ENCODE measurements around the gene C11orf21.
"Not testable (repeated sequence)": the region's sequence is repeated elsewhere in the genome, so short reads cannot be mapped to it uniquely, and the experiment has no call there.

Gene C11orf21

DNA sequence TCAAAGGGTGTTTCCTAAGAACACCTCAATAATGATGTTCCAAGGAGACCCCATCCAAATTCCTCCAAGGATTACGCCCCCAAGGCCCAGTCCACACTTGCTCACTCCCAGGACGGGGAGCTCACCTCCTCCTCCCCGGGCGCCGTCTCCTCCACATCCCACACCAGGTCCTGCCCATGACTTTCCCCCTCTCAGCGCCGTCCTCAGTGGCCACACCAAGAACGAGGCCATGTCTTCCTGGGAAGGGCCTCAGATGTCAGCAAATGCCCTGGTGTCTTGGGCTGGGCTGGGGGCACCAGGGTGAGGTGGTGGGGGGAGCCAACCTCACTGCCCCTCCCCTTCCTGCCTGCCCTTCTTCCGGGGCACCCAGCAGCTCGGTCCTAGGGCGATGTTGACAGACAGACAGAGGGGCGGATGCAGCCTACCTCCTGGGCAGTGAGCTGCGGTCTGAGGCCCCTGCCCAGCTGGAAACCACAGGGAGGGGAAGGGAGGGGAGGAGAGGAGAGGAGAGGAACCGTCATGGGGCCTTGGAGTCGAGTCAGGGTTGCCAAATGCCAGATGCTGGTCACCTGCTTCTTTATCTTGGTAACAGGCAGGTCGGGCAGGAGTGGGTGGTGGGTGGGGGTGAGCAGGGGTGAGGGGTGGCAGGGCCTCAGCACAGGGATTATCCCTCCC is at the start of gene C11orf21, which contains the start of gene TSPAN32:
TSS of gene C11orf21 (minus strand) at position 288 of the 675 bp plus-strand sequence. CDS start at position 178, 110 bp downstream.
TSS of gene TSPAN32 (plus strand) at position 383 of the 675 bp plus-strand sequence. CDS start at position 520, 137 bp downstream.
- no peak for DNase-seq

DNA sequence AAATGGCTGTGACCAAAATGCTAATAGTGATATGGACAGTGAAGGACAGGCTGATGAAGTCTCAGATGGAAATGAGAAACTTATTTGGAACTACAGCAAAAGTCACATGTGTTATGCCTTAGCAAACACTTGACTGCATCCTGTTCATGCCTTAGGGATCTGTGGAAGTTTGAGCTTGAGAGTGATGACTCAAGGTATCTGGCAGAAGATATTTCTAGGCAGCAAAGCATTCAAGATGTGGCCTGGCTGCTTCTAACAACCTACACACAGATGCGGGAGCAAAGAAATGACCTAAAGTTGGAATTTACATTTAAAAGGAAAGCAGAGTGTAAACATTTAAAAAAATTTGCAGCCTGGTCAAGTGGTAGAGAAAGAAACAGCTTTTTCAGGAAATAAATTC is 47.3 kb upstream of the C11orf21 start:
- no peak for DNase-seq

DNA sequence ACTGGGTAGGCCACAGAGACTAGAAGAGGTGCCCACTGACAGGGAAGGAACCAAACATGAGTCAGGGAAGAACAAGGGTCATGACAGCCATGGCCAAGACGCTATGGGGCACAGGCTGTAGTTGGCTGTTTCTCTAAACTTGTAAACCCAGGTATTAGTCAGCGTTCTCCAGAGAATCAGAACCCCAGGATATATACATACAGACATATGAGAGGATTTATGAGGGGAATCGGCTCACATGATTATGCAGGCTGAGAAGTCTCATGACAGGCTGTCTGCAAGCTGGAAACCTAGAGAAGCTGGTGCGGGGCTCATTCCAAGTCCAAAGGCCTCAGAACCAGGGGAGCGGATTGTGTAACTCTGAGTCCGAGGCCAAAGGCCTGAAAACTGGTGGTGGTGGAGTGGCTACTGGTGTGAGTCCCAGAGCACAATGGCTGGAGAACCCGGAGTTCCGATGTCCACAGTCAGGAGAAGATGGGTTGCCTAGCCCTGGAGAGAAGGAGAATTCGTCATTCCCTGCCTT is 45.7 kb upstream of the C11orf21 start:
- no peak for DNase-seq

DNA sequence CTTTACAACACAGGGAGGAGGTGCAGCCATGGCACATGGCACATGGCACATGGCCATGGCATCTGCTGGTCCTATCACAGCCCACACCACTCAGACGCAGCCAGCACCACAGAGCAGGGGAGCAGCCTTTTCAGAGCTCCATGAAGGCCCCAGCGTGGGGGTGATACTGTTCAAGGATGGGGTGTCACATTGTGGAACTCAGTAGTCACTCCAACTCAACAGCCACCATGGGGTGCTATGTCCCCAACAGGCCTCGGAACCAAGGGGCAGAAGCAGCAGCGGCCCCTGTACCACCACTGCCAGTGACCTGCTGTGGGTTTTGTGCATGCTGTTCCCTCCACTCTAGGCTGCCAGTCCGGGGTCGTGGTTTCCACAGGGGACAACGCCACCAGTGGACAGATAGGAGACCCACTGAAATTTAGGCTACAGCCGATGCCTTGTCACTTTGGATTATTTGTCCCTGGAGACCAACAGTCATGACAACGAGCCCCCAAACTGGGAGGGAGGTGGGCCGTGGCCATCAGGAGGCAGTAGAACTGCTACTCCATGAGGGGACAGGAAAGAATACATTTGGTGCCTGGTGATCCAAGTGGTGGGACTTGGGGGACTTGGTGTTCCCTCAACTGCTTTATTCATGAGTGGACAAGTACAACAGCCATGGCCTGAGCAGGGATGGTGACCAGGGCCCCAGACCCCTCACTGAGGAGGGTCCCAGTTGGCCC is 45.0 kb upstream of the C11orf21 start:
- no peak for DNase-seq

DNA sequence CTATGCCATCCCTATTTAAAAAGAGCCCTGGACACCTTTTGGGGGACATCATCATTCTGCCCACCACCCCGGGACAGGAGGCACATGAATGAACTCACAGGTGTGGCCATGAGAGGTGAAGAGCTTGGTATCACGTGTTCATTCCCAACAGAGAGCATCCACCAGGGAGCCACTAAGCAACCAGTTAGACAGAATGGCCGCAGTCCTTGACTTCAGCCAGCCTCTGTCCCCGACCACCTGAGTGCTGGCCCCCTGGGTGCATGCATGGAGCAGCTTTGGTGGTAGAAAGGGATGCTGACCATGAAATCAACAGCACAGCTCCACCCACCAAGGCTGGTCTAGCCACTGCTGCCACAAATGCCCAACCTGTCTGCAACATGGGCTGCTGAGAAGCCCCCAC is 44.3 kb upstream of the C11orf21 start:
- no peak for DNase-seq

DNA sequence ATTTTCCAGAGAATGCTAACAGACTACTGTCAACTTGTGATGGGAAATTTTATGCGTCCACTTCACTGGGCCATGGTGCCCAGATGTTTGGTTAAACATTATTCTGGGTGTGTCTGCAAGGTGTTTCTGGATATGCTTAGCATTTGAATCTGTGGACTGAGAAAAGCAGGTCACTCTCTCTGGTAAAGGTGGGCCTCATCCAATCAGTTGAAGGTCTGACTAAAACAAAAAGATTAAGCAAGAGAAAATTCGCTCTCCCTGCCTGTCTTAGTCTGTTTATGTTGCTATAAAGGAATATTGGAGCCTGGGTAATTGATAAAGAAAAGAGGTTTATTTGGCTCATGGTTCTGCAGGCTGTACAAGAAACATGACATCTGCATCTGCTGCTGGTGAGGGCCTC is 43.3 kb upstream of the C11orf21 start:
- DNase-seq: no peak

DNA sequence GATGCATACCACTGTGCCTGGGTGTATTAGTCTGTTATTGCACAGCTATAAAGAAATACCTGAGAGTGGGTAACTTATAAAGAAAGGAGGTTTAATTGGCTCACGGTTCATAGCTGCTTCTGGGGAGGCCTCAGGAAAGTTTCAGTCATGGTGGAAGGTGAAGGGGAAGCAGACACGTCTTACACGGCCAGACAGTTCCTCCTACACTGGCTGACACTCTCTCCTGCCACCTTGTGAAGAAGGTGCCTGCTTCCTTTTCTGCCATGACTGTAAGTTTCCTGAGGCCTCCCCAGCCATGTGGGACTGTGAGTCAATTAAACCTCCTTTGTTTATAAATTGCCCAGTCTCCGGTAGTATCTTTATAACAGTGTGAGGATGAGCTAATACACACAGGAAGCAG is 41.8 kb upstream of the C11orf21 start:
- DNase-seq: no peak

DNA sequence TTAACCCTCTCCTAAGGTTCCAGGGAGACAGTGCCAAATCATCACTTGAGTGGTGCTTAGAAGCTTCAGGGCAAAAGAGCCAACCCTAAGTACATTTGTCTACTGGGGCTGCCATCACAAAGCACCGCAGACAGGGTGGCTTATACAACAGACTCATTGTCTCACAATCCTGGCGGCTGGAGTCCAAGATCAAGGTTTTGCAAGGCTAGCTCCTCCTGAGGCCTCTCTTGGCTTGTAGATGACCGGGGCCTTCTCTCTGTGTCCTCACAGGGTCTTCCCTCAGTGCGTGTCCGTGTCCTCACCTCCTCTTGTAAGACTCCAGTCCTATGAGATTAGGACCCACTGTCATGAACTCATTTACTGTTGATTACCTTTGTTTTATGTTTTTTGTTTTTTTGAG is 41.3 kb upstream of the C11orf21 start:
- no peak for DNase-seq

DNA sequence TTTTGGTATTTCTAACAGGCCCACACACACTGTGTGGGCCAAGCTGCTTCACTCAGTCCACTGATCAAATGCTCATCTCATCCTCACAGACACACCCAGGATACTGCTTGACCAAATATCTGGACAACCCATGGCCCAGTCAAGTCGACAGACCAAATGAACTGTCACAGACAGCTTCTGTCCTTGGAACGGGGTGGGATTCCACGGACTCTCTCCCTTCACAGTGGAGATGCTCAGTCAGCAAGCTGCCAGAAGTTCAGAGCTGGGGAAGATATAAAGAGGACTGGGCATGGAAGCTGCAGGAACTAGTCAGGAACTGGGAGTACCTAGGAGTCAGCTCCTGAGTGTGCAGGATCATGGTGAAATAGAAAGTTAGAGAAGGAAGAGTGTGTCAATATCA is 40.8 kb upstream of the C11orf21 start:
- no peak for DNase-seq

DNA sequence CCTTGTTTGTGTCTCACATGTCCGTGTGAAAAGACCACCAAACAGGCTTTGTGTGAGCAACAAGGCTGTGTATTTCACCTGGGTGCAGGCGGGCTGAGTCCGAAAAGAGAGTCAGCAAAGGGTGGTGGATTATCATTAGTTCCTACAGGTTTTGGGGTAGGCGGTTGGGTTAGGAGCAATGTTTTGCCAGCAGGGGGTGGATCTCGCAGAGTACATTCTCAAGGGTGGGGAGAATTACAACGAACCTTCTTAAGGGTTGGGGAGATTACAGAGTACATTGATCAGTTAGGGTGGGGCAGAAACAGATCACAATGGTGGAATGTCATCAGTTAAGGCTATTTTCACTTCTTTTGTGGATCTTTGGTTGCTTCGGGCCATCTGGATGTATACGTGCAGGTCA is 37.0 kb upstream of the C11orf21 start:
- DNase-seq: not testable (repeated sequence)

DNA sequence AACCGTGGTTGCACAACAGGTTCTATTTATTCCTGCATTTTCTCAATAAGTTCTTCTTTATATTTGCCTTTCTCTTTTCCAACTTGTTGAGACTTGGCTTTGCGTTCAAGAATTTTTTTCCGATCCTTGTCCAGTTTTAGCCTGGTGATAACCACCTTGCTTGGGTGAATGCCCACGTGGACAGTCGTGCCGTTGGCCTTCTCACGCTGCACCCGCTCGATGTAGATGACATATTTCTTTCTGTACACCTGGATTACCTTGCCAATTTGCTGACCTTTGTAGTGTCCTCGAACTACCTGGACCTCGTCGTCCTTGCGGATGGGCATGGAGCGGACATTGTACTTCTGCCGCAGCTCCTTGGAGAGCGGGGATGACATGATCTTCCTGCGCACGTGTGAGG is 33.6 kb upstream of the C11orf21 start:
- not testable (repeated sequence) for DNase-seq

DNA sequence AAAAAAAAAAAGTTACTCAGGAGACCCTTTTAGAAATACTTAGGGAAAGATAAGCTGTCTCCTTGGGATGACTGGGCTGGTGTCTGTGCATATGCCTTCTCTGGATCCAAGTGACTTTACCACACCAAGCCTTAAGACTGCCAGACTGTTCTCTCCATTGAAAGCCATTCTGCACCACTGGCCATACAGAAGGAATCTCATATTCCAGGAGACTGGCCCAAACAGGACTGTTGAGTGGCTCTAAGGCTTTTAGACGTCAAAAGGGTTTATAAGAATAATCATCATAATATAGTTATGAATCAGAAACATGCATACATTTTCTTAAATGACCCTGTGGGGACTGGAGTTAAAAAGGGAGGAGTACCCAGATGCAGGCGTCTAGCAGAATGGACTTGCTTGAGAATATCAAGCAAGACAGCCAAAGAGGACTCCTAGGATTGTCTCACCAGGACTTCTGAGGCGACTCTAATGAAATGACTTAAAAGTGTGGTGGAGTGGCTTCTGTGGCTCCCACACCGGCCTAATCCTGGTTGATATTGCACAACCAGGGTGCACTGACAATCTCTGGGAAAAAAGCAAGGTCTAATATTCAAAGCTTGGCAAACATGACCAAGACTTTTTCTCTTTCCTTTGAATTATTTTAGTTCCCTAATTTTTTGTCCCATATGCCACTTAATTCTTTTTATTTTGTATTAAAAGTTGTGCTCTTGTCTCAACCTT is 31.9 kb upstream of the C11orf21 start:
- not testable (repeated sequence) for DNase-seq

DNA sequence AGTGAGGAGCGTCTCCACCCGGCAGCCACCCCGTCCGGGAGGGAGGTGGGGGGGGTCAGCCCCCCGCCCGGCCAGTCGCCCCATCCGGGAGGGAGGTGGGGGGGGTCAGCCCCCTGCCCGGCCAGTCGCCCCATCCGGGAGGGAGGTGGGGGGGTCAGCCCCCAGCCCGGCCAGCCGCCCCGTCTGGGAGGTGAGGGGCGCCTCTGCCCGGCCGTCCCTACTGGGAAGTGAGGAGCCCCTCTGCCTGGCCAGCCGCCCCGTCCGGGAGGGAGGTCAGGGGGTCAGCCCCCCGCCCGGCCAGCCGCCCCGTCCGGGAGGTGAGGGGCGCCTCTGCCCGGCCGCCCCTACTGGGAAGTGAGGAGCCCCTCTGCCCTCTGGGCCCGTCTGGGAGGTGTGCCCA is 30.9 kb upstream of the C11orf21 start:
- DNase-seq: not testable (repeated sequence)

DNA sequence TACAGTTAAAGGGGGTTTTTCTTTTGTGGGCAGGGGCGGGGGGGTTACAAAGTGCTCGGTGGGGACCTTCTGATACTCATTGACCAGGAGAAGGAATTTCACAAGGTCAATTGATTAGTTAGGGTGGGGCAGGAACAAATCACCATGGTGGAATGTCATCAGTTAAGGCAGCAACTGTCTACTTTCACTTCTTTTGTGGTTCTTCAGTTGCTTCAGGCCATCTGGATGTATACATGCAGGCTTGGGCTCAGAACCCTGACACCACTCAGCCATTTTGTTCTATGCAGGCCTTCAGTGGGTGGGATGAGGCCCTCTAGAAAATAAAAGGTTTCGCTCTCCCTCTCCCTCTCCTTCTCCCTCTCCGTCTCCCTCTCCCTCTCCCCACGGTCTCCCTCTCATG is 29.7 kb upstream of the C11orf21 start:
- DNase-seq: no peak

DNA sequence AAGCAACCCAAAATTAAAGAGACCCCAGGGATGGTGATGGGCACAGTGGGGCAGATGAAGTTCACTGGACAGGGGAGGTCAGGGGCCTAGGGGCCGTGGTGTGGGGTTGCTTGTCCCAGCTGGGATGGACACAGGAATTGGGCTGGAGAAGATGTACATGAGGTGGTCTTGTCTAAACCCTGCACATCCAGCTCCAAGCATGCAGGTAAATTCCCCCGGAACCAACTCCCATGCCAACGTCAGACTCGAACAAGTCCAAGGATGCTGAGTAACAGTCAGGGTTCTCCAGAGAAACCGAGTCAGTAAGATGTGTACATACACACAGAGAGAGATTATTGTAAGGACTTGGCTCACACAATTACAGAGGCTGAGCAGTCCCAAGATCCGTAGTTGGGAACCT is 29.0 kb upstream of the C11orf21 start:
- DNase-seq: no peak

DNA sequence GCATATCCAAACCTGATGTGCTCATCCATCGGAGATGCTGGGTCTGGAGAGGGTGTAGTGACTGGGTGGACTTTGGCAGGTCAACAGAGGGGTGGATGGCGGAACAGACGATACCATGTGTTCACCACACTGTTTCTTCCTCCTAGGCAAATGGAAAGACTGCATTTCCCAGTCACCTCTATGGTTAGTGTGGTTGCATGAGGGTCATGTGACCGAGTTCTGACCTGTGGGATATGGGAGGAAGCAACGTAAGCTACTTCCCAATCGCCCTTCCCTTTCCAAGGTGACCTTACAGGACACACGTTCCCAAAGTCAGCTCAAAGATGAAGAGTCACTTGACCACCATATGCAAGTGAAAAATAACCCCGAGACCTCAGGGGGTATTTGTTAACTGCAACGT is 27.8 kb upstream of the C11orf21 start:
- DNase-seq: no peak

DNA sequence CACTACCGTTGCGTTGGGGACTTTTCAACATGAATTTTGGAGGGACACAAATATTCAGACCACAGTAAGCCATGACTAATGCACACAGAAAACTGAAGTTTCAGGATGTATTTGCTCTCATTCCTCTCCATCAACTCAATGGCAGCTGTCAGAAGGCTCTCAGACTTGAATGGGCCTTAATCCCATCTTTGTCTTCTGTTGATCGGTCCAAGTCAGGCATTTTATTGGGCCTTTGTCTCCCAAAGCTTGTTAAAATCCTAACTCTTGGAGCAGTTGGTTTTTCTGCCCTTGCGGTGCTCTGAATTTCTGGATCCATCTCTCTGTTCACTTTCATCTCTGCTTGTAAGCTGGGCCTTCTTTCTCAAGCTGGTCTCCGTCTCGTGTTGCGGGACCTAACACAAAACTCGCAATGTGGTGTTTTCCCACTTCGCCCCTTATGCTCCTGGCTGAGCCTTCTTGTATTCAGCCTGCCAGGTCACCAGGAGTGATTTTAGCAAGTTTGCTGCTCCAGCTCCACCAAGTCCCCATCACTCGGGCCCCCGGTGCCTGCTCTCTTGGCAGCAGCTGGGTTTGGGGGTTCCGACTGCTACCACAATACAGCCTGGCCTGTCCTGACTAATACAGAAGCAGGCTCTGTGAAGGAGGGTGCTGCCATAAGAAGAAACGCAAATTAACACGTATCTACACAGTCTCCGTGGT is 27.1 kb upstream of the C11orf21 start:
- DNase-seq: no peak

DNA sequence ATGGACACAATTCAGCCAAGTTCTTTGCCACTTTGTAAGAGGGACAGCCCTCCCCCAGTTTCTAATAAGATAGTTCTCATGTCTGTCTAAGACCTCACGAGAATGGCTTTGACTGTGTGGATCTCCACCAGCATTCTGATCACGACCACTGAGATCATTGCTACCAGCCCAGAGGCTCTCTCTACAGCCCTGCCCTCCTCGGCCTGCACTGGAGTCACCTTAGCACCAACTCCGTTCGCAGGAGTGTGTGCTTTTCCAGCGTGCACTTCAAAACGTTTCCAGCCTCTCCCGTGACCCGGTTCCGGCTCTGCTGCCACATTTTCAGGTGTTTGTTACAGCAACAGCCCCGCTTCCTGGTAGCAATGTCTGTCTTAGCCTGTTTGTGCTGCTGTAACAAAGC is 26.3 kb upstream of the C11orf21 start:
- DNase-seq: no peak

DNA sequence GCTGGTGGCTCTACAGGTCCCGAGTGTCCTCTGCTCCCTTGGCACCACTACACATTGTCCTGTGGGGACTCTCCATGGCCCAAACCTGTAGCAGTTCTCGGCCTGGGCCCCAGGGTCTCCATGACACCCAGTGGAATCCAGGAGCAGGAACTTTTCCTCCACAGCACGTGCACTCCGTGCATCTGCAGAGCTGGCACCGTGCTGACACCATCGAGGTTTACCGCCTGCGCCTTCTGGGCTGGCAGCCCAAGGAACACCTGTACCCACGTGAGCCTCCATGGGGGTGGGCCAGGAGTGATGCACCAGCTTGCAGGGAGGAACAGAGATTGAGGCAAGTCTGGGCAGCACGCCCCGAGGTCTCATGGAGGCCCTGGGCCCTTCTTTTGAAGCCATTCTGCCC is 25.3 kb upstream of the C11orf21 start:
- no peak for DNase-seq

DNA sequence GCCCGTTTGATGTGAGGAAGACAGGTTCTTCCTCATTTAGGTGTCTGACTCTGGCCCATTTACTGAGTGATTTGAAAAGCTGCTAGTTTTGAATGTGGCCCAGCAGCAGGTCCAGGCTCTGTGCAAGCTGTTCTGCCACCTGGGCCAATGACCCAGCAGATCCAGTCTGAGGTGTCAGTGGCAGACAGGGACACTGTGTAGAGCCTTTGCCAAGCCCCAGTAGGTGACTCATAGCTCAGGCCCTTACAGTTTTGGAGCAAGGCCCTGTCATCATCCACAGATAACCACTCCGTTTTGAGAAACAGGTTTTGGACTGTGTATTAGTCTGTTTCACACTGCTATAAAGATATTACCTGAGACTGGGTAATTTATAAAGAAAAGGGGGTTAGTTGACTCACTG is 24.0 kb upstream of the C11orf21 start:
- DNase-seq: no peak

DNA sequence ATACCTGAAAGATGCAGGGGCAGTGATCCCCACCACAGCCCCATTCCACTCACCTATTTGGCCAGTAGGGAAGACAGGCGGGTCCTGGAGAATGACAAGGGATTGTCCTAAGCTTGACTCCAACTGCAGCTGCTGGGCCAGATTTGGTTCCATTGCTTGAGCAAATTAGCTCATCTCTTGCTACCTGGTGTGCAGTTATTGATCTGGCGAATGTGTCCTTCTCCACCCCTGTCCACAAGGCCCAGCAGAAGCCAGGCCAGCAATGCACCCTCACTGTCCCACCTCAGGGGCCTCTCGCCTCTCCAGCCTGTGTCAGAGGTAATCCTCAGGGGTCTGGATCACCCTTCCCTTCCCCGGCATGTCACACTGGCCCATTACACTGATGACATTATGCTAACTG is 23.4 kb upstream of the C11orf21 start:
- no peak for DNase-seq

DNA sequence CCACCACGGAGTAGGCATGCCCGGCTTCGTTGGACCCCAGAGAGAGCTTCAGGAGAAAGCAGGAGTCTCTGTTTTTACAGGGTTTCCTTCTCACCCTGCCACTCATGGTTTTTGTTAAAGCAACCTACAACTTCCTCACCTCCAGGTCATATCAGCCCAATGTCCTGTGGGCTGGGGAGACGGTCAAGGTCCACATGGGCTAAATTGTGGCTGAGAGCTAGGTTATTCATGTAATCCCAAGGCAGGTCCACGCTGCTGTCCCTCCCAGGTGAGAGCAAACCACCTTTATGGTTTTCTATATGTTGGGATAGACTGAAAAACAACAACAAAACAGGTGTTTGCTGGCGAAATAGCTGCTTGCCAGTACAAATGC is 19.6 kb upstream of the C11orf21 start:
- DNase-seq: no peak

Measured in NCI-H748 treated with DMSO at 0.1 percent for 48 hours (cell line).